ENCODE measurements around the gene LANCL3. TPM values are rescaled to one million over a fixed set of nuclear protein-coding genes. Genes with fewer than 3 reads are reported as not detected.

Gene LANCL3
- total RNA-seq, 1 experiment from 2014 or later: 0.26 TPM

DNA sequence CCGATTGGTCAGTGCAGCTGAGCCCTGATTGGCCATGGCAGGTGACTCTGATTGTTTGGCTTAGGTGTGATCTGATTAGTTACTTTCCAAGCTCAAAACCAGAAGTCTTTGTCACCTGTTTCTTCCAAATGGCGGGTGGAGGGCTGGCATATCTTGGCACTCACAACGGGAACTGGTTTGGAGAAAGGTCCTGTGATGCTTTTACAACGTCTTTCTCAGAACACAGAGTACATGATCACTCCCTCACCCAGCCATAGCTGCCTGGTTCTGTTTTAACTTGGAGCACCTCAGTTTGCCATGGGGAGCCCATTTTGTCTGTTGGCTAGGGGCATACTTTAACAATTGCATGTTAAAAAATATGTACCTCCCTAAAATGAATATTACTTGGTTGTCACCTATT lies 101.1 kb downstream of the LANCL3 start:
- Histone ChIP-seq H2BK120ac (ENCODE audit: low read depth, low read length, poor library complexity, severe bottlenecking) (no peak overlapping the region), H3K4me2 (ENCODE audit: insufficient read depth, insufficient read length, low read length) (no peak overlapping the region), H4K20me1 (ENCODE audit: control insufficient read depth, insufficient read depth, insufficient read length) (no peaks in the 10 kb centered on the region), H3K27me3 (ENCODE audit: insufficient read depth, low read length) (no peaks in the 10 kb centered on the region), H4K91ac (ENCODE audit: insufficient read length, low read depth, low read length) (no peak overlapping the region), H3K23me2 (ENCODE audit: insufficient read length, low read depth, low read length, poor library complexity, severe bottlenecking) (no peaks in the 10 kb centered on the region), H2BK12ac (ENCODE audit: insufficient read length, low read depth, low read length) (no peak overlapping the region), H2AFZ (ENCODE audit: low read length) (no peak overlapping the region), H3T11ph (ENCODE audit: low read length) (no peak overlapping the region), H3K4me1 (ENCODE audit: insufficient read depth, low read length) (no peaks in the 10 kb centered on the region), H2BK5ac (ENCODE audit: insufficient read length, low read length) (no peak overlapping the region), H2BK20ac (ENCODE audit: low read depth, low read length, poor library complexity, severe bottlenecking) (no peak overlapping the region), H3K23ac (ENCODE audit: insufficient read length, low read depth, low read length) (no peak overlapping the region), H3K56ac (ENCODE audit: insufficient read length, low read depth, low read length) (no peak overlapping the region), H4K5ac (ENCODE audit: insufficient read length, low read depth, low read length) (no peak overlapping the region), H3K27ac (ENCODE audit: insufficient read length, low read depth, low read length) (no peak overlapping the region), H3K79me2 (ENCODE audit: insufficient read depth, low read length) (no peaks in the 10 kb centered on the region), H3K79me1 (ENCODE audit: insufficient read depth, low read depth, low read length, poor library complexity, severe bottlenecking) (no peaks in the 10 kb centered on the region), H3K18ac (ENCODE audit: insufficient read length, low read depth, low read length) (no peak overlapping the region), H4K8ac (replicated peaks; ENCODE audit: insufficient read length, low read depth, low read length) (no peak overlapping the region), H2BK15ac (ENCODE audit: low read depth, low read length) (no peak overlapping the region), H3K4ac (ENCODE audit: low read depth, low read length) (no peak overlapping the region), H3K9ac (ENCODE audit: extremely low read depth, insufficient read length, low read length) (no peak overlapping the region), H3K9me3 (ENCODE audit: control insufficient read depth, low read depth, low read length) (no peaks in the 10 kb centered on the region), H2AK5ac (ENCODE audit: insufficient read length, low read length) (no peak overlapping the region), H3K14ac (ENCODE audit: insufficient read depth, low read length) (no peak overlapping the region)
- TF ChIP-seq, protein P1, sequence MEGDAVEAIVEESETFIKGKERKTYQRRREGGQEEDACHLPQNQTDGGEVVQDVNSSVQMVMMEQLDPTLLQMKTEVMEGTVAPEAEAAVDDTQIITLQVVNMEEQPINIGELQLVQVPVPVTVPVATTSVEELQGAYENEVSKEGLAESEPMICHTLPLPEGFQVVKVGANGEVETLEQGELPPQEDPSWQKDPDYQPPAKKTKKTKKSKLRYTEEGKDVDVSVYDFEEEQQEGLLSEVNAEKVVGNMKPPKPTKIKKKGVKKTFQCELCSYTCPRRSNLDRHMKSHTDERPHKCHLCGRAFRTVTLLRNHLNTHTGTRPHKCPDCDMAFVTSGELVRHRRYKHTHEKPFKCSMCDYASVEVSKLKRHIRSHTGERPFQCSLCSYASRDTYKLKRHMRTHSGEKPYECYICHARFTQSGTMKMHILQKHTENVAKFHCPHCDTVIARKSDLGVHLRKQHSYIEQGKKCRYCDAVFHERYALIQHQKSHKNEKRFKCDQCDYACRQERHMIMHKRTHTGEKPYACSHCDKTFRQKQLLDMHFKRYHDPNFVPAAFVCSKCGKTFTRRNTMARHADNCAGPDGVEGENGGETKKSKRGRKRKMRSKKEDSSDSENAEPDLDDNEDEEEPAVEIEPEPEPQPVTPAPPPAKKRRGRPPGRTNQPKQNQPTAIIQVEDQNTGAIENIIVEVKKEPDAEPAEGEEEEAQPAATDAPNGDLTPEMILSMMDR (conservative IDR thresholded peaks at IDR 0.05): no peak
- no peak for DNase-seq
- Mint-ChIP-seq H3K36me3 (ENCODE audit: insufficient read depth in 1 of 3, low read depth in 3 of 3) (peaks cover 0 to 2% (median 0%) of the 10 kb centered on the region in 3 experiments; a peak in 1 of 7 replicates), H3K4me3 (no peak overlapping the region), H3K9me3 (peaks cover 24 to 35% of the 10 kb centered on the region in 2 experiments; a peak in 4 of 5 replicates), H3K27ac (no peak overlapping the region), H3K27me3 (ENCODE audit: low read depth) (no peaks in the 10 kb centered on the region), H3K4me1 (no peaks in the 10 kb centered on the region)
- no CpG with 5 or more reads among the region's 4 CpGs for WGBS (ENCODE audit: extremely low coverage, insufficient read length, low lambda C conversion rate)
